Osteocyte (in vitro differentiated cells): Measurements from ENCODE around the gene AK5. TPM values are rescaled to one million over a fixed set of nuclear protein-coding genes. Genes with fewer than 3 reads are reported as not detected.
"Not testable (repeated sequence)": the region's sequence is repeated elsewhere in the genome, so short reads cannot be mapped to it uniquely, and the experiment has no call there.

Experiments used
- DNase-seq: peaks from one replicate; pipeline ENCODE4 v3.0.0; 2021; ENCODE audit warnings: mixed read lengths; ENCODE audit not compliant: unreplicated experiment; ENCODE audit errors: extremely low spot score
- H3K27ac Mint-ChIP-seq: one replicate; pipeline ENCODE4 v1.8.0; 2021; ENCODE audit warnings: mild to moderate bottlenecking, mixed read lengths; ENCODE audit not compliant: unreplicated experiment
- H3K27me3 Mint-ChIP-seq: one replicate; pipeline ENCODE4 v1.8.0; 2021; ENCODE audit warnings: mixed read lengths; ENCODE audit not compliant: unreplicated experiment
- H3K36me3 Mint-ChIP-seq: one replicate; pipeline ENCODE4 v1.8.0; 2021; ENCODE audit warnings: mixed read lengths; ENCODE audit not compliant: unreplicated experiment
- H3K4me1 Mint-ChIP-seq: one replicate; pipeline ENCODE4 v1.8.0; 2021; ENCODE audit warnings: mixed read lengths; ENCODE audit not compliant: unreplicated experiment
- H3K4me3 Mint-ChIP-seq: one replicate; pipeline ENCODE4 v1.8.0; 2021; ENCODE audit warnings: mild to moderate bottlenecking, moderate library complexity, mixed read lengths; ENCODE audit not compliant: unreplicated experiment
- H3K9me3 Mint-ChIP-seq: one replicate; pipeline ENCODE4 v1.8.0; 2021; ENCODE audit warnings: mixed read lengths; ENCODE audit not compliant: unreplicated experiment
- total RNA-seq: library from RNA; stranded (reverse); gene quantifications from 2 replicates; pipeline ENCODE4 v1.2.1, GENCODE V29; 2021
- TF ChIP-seq, protein P1 (sequence below): fragments of 200-600 bp; sonication (generic); IDR thresholded peaks from 2 replicates; pipeline ENCODE4 v1.5.0; 2021; ENCODE audit warnings: antibody characterized with exemption, mild to moderate bottlenecking, moderate library complexity

The AK5 gene
- total RNA-seq, 1 donor from 2014 or later, result 38.1 TPM

DNA sequence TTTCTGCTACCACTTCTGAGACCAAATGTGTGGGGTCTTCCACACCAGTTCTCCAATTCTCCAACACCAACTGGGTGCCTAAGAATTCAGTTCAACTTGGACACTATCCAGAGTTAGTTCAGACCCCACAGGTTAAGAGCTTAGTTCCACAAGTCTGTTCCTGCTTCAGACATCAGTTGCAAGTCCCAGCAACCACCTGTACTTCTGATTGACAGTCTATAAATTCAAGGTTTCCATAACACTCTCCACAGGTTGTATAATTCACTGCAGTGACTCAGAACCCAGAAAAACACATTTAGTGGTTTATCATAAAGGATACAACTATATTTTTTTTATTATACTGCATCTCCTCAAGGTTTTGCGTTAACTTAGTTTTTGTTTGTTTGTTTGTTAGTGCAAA is 18.7 kb downstream of the AK5 start:
- Mint-ChIP-seq H3K27me3 (no peaks in the 10 kb centered on the region), H3K4me3 (no peak overlapping the region), H3K36me3 (peaks cover 7% of the 10 kb centered on the region), H3K4me1 (peaks cover 5% of the 10 kb centered on the region), H3K9me3 (peaks cover 9% of the 10 kb centered on the region), H3K27ac (no peak overlapping the region)
- TF ChIP-seq, protein P1, sequence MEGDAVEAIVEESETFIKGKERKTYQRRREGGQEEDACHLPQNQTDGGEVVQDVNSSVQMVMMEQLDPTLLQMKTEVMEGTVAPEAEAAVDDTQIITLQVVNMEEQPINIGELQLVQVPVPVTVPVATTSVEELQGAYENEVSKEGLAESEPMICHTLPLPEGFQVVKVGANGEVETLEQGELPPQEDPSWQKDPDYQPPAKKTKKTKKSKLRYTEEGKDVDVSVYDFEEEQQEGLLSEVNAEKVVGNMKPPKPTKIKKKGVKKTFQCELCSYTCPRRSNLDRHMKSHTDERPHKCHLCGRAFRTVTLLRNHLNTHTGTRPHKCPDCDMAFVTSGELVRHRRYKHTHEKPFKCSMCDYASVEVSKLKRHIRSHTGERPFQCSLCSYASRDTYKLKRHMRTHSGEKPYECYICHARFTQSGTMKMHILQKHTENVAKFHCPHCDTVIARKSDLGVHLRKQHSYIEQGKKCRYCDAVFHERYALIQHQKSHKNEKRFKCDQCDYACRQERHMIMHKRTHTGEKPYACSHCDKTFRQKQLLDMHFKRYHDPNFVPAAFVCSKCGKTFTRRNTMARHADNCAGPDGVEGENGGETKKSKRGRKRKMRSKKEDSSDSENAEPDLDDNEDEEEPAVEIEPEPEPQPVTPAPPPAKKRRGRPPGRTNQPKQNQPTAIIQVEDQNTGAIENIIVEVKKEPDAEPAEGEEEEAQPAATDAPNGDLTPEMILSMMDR, result no peak
- DNase-seq, result no peak

DNA sequence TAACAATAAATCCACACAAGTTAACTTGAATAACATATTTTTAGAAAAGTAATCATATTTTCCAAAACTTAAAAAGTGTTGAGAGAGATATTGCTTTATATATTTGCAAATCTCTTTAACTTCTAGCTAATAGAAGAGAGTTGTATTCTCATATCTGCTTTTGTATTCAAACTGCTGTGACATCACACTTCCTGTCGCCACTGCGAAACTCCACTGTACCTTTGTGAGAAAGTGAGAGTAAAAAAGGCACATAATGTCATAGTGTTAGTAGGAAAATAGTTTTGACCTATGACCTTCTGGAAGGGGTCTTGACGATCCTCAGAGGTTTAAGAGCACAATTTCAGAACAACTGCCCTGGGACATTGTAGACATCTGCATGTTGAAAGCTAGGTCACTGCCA is 21.6 kb downstream of the AK5 start:
- DNase-seq, result no peak
- Mint-ChIP-seq H3K36me3 (peaks cover 23% of the 10 kb centered on the region), H3K4me1 (no peaks in the 10 kb centered on the region), H3K27me3 (no peaks in the 10 kb centered on the region), H3K9me3 (peaks cover 16% of the 10 kb centered on the region), H3K4me3 (no peak overlapping the region), H3K27ac (no peak overlapping the region)
- TF ChIP-seq, protein P1, result no peak

DNA sequence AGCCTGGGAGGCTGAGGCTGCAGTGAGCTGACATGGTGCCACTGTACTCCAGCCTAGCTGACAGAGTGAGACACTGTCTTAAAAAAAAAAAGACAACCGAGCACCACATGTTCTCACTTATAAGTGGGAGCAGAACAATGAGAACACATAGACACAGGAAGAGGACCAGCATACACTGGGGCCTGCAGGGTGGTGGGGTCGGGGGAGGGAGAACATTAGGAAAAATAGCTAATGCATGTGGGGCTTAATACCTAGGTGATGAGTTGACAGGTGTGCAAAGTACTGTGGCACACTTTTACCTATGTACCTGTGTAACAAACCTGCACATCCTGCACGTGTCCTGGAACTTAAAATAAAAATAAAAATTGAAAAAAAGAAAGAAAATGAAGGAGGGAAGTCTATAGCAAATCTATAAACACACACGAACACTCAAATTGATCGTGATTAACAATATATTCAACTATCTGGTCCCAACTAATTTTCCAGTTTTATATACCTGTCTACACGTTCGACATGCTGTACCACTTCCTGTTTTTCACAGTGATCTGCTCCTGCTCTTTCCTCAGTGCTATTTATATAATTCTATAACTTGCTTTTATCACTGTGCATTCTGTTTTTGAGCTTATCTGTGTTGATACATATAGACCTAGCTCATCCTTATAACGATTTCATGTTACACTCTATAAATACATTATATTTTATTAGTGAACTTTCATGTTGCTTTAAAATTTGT is 27.2 kb downstream of the AK5 start:
- H3K36me3 Mint-ChIP-seq, result peaks cover 26% of the 10 kb centered on the region
- peaks cover 16% of the 10 kb centered on the region for H3K9me3 Mint-ChIP-seq
- no peak overlapping the region for H3K4me3 Mint-ChIP-seq
- no peaks in the 10 kb centered on the region for H3K27me3 Mint-ChIP-seq
- H3K27ac Mint-ChIP-seq, result no peak overlapping the region
- TF ChIP-seq, protein P1, result no peak
- H3K4me1 Mint-ChIP-seq, result peaks cover 1% of the 10 kb centered on the region
- DNase-seq, result no peak

DNA sequence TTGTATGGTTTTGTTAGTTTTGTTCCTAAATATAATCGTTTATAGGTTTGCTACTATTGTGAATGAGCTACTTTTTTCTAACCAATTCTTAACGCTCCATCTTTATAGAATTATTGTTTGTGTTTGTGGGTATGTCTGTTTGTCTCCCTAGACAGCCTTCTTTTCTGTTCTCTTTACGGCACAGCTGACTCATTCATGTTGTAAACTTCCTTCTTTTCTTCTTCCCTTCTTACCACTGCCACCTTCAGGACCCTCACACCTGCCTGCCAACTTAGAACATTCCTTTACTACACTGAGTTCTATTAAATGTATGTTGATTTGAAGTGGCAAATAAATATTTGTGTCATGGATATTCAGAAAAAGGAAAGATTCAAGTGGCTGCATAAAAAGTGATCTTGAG is 29.1 kb downstream of the AK5 start:
- Mint-ChIP-seq H3K27ac (no peak overlapping the region), H3K4me1 (peaks cover 1% of the 10 kb centered on the region), H3K27me3 (no peaks in the 10 kb centered on the region)

DNA sequence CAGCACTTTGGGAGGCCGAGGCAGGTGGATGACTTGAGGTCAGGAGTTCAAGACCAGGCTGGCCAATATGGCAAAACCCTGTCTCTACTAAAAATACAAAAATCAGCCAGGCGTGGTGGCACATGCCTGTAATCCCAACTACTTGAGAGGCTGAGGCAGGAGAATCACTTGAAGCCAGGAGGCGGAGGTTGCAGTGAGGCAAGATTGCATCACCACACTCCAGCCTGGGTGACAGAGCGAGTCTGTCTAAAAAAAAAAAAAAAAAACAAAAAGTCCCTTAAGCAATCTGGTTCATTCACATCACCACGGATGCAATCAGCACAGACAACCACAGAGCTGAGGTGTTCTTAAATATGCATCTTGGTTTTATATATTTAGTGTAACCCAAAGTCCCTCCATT is 30.5 kb downstream of the AK5 start:
- H3K36me3 Mint-ChIP-seq, H3K27ac Mint-ChIP-seq, H3K9me3 Mint-ChIP-seq, H3K4me1 Mint-ChIP-seq, H3K4me3 Mint-ChIP-seq, H3K27me3 Mint-ChIP-seq, DNase-seq: not testable (repeated sequence)

More for the DNA sequence above, 29.1 kb downstream of the AK5 start:
- TF ChIP-seq, protein P1, result no peak
- Mint-ChIP-seq H3K36me3 (peaks cover 19% of the 10 kb centered on the region), H3K4me3 (no peak overlapping the region), H3K9me3 (peaks cover 4% of the 10 kb centered on the region)
- no peak for DNase-seq
